HEK293 (cell line): Measurements from ENCODE around the gene ELMO1.

ENCODE experiments used
- KLF1 ChIP-seq: fragments of 450-650 bp; formaldehyde crosslinking; IDR thresholded peaks from 2 replicates; pipeline ENCODE4 v1.5.1; 2016; ENCODE audit warnings: missing biosample characterization, missing genetic modification characterization
- KLF16 ChIP-seq: fragments of 450-650 bp; formaldehyde crosslinking; IDR thresholded peaks from 2 replicates; pipeline ENCODE4 v1.5.1; 2017; ENCODE audit warnings: missing biosample characterization, missing genetic modification characterization
- WT1 ChIP-seq: fragments of 450-650 bp; formaldehyde crosslinking; IDR thresholded peaks from 2 replicates; pipeline ENCODE4 v1.5.1; 2016; ENCODE audit warnings: missing biosample characterization, missing genetic modification characterization
- ZNF10 ChIP-seq: fragments of 450-650 bp; formaldehyde crosslinking; IDR thresholded peaks from 2 replicates; pipeline ENCODE4 v1.5.1; 2017; ENCODE audit warnings: missing biosample characterization, missing genetic modification characterization
- ZNF146 ChIP-seq: fragments of 450-650 bp; formaldehyde crosslinking; IDR thresholded peaks from 2 replicates; pipeline ENCODE4 v1.5.1; 2016; ENCODE audit warnings: missing biosample characterization, missing genetic modification characterization
- ZNF223 ChIP-seq: fragments of 450-650 bp; formaldehyde crosslinking; IDR thresholded peaks from 2 replicates; pipeline ENCODE4 v1.5.1; 2016; ENCODE audit warnings: missing biosample characterization, missing genetic modification characterization
- ZNF23 ChIP-seq: fragments of 450-650 bp; formaldehyde crosslinking; IDR thresholded peaks from 2 replicates; pipeline ENCODE4 v1.5.1; 2016; ENCODE audit warnings: missing biosample characterization, missing genetic modification characterization, borderline replicate concordance
- ZNF350 ChIP-seq: fragments of 450-650 bp; formaldehyde crosslinking; IDR thresholded peaks from 2 replicates; pipeline ENCODE4 v1.5.0; 2017; ENCODE audit warnings: missing biosample characterization, mild to moderate bottlenecking, missing genetic modification characterization
- ZNF48 ChIP-seq: fragments of 450-650 bp; formaldehyde crosslinking; IDR thresholded peaks from 2 replicates; pipeline ENCODE4 v1.5.1; 2016; ENCODE audit warnings: missing biosample characterization, missing genetic modification characterization
- ZNF777 ChIP-seq: fragments of 450-650 bp; formaldehyde crosslinking; IDR thresholded peaks from 2 replicates; pipeline ENCODE4 v1.5.1; 2017; ENCODE audit warnings: missing biosample characterization, missing genetic modification characterization, borderline replicate concordance
- TF ChIP-seq, protein P1 (sequence below): fragments of 450-650 bp; formaldehyde crosslinking; IDR thresholded peaks from 2 replicates; pipeline ENCODE4 v1.5.1; 2016; ENCODE audit warnings: missing biosample characterization, missing genetic modification characterization
- TF ChIP-seq, protein P2 (sequence below): fragments of 450-650 bp; formaldehyde crosslinking; IDR thresholded peaks from 2 replicates; pipeline ENCODE4 v1.5.1; 2016; ENCODE audit warnings: missing biosample characterization, missing genetic modification characterization
- TF ChIP-seq, protein P3 (sequence below): fragments of 450-650 bp; formaldehyde crosslinking; IDR thresholded peaks from 2 replicates; pipeline ENCODE4 v1.5.1; 2016; ENCODE audit warnings: missing biosample characterization, missing genetic modification characterization
- TF ChIP-seq, protein P4 (sequence below): fragments of 450-650 bp; formaldehyde crosslinking; IDR thresholded peaks from 2 replicates; pipeline ENCODE4 v1.5.1; 2016; ENCODE audit warnings: missing biosample characterization, missing genetic modification characterization

DNA sequence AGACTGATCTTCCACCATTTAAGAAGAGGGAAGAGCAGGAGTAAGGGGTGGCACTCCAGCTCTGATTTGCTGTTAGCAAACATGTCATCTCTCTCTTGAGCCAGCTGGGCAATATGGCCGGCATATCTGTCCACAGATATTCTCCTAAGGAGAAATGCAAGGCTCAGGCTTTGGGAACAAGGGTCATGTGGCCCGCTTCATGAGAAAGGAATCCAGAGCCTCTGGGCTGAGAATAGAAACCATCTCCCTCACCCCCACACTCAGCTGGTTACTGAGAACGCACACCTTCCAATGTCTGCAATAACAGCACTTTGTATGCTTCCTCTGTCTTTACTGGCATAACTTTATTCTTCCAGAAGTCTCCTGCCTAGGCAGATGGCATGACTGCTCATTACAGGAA lies 171.2 kb downstream of the ELMO1 start:
- TF ChIP-seq, protein P1, sequence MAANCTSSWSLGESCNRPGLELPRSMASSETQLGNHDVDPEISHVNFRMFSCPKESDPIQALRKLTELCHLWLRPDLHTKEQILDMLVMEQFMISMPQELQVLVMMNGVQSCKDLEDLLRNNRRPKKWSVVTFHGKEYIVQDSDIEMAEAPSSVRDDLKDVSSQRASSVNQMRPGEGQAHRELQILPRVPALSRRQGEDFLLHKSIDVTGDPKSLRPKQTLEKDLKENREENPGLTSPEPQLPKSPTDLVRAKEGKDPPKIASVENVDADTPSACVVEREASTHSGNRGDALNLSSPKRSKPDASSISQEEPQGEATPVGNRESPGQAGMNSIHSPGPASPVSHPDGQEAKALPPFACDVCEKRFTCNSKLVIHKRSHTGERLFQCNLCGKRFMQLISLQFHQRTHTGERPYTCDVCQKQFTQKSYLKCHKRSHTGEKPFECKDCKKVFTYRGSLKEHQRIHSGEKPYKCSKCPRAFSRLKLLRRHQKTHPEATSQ (tag by site-specific recombination): no peak
- TF ChIP-seq, protein P2, sequence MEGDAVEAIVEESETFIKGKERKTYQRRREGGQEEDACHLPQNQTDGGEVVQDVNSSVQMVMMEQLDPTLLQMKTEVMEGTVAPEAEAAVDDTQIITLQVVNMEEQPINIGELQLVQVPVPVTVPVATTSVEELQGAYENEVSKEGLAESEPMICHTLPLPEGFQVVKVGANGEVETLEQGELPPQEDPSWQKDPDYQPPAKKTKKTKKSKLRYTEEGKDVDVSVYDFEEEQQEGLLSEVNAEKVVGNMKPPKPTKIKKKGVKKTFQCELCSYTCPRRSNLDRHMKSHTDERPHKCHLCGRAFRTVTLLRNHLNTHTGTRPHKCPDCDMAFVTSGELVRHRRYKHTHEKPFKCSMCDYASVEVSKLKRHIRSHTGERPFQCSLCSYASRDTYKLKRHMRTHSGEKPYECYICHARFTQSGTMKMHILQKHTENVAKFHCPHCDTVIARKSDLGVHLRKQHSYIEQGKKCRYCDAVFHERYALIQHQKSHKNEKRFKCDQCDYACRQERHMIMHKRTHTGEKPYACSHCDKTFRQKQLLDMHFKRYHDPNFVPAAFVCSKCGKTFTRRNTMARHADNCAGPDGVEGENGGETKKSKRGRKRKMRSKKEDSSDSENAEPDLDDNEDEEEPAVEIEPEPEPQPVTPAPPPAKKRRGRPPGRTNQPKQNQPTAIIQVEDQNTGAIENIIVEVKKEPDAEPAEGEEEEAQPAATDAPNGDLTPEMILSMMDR (tag by site-specific recombination): no peak
- TF ChIP-seq ZNF350 (tag by site-specific recombination): no peak
- TF ChIP-seq WT1: no peak
- TF ChIP-seq ZNF48 (tag by site-specific recombination): no peak
- no peak for TF ChIP-seq ZNF10 (tag by site-specific recombination)
- TF ChIP-seq, protein P3, sequence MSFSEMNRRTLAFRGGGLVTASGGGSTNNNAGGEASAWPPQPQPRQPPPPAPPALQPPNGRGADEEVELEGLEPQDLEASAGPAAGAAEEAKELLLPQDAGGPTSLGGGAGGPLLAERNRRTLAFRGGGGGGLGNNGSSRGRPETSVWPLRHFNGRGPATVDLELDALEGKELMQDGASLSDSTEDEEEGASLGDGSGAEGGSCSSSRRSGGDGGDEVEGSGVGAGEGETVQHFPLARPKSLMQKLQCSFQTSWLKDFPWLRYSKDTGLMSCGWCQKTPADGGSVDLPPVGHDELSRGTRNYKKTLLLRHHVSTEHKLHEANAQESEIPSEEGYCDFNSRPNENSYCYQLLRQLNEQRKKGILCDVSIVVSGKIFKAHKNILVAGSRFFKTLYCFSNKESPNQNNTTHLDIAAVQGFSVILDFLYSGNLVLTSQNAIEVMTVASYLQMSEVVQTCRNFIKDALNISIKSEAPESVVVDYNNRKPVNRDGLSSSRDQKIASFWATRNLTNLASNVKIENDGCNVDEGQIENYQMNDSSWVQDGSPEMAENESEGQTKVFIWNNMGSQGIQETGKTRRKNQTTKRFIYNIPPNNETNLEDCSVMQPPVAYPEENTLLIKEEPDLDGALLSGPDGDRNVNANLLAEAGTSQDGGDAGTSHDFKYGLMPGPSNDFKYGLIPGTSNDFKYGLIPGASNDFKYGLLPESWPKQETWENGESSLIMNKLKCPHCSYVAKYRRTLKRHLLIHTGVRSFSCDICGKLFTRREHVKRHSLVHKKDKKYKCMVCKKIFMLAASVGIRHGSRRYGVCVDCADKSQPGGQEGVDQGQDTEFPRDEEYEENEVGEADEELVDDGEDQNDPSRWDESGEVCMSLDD (tag by site-specific recombination): no peak
- TF ChIP-seq KLF1 (tag by site-specific recombination): no peak
- no peak for TF ChIP-seq KLF16
- no peak for TF ChIP-seq ZNF146 (tag by site-specific recombination)
- TF ChIP-seq ZNF23 (tag by site-specific recombination): no peak
- TF ChIP-seq ZNF223: no peak
- TF ChIP-seq ZNF777 (tag by site-specific recombination): no peak
- TF ChIP-seq, protein P4, sequence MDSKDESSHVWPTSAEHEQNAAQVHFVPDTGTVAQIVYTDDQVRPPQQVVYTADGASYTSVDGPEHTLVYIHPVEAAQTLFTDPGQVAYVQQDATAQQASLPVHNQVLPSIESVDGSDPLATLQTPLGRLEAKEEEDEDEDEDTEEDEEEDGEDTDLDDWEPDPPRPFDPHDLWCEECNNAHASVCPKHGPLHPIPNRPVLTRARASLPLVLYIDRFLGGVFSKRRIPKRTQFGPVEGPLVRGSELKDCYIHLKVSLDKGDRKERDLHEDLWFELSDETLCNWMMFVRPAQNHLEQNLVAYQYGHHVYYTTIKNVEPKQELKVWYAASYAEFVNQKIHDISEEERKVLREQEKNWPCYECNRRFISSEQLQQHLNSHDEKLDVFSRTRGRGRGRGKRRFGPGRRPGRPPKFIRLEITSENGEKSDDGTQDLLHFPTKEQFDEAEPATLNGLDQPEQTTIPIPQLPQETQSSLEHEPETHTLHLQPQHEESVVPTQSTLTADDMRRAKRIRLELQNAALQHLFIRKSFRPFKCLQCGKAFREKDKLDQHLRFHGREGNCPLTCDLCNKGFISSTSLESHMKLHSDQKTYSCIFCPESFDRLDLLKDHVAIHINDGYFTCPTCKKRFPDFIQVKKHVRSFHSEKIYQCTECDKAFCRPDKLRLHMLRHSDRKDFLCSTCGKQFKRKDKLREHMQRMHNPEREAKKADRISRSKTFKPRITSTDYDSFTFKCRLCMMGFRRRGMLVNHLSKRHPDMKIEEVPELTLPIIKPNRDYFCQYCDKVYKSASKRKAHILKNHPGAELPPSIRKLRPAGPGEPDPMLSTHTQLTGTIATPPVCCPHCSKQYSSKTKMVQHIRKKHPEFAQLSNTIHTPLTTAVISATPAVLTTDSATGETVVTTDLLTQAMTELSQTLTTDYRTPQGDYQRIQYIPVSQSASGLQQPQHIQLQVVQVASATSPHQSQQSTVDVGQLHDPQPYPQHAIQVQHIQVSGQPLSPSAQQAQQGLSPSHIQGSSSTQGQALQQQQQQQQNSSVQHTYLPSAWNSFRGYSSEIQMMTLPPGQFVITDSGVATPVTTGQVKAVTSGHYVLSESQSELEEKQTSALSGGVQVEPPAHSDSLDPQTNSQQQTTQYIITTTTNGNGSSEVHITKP: no peak
